Kidney epithelial cell (primary cell): ENCODE data around the gene MAP1B. TPM values are rescaled to one million over a fixed set of nuclear protein-coding genes. Genes with fewer than 3 reads are reported as not detected.

Experiments
- DNase-seq: peaks from one replicate; pipeline ENCODE4 v3.0.0-alpha.2; 2010; ENCODE audit warnings: low read depth
- H3K27me3 ChIP-seq: 2 replicates; pipeline ENCODE4 v1.6.0; 2011; ENCODE audit warnings: low read length; ENCODE audit not compliant: control insufficient read depth, insufficient read depth
- H3K36me3 ChIP-seq: 2 replicates; pipeline ENCODE4 v1.5.1; 2011; ENCODE audit warnings: low read length; ENCODE audit not compliant: control insufficient read depth, insufficient read depth
- H3K4me3 ChIP-seq: 2 replicates; pipeline ENCODE4 v1.5.1; 2011; ENCODE audit warnings: low read depth, mild to moderate bottlenecking, control low read depth, low read length
- total RNA-seq: library from RNA; depleted of rRNA; stranded (reverse); fragments of >200 nt; gene quantifications from 2 replicates; pipeline ENCODE4 v1.2.3, GENCODE V29; 2015
- TF ChIP-seq, protein P1 (sequence below): IDR thresholded peaks from 2 replicates; pipeline ENCODE4 v1.5.1; 2011; ENCODE audit warnings: mild to moderate bottlenecking, moderate library complexity, low read length, control low read depth, inconsistent platforms; ENCODE audit not compliant: insufficient read depth, poor library complexity, severe bottlenecking

Gene MAP1B
- total RNA-seq, 1 donor from 2014 or later: 136 TPM

DNA sequence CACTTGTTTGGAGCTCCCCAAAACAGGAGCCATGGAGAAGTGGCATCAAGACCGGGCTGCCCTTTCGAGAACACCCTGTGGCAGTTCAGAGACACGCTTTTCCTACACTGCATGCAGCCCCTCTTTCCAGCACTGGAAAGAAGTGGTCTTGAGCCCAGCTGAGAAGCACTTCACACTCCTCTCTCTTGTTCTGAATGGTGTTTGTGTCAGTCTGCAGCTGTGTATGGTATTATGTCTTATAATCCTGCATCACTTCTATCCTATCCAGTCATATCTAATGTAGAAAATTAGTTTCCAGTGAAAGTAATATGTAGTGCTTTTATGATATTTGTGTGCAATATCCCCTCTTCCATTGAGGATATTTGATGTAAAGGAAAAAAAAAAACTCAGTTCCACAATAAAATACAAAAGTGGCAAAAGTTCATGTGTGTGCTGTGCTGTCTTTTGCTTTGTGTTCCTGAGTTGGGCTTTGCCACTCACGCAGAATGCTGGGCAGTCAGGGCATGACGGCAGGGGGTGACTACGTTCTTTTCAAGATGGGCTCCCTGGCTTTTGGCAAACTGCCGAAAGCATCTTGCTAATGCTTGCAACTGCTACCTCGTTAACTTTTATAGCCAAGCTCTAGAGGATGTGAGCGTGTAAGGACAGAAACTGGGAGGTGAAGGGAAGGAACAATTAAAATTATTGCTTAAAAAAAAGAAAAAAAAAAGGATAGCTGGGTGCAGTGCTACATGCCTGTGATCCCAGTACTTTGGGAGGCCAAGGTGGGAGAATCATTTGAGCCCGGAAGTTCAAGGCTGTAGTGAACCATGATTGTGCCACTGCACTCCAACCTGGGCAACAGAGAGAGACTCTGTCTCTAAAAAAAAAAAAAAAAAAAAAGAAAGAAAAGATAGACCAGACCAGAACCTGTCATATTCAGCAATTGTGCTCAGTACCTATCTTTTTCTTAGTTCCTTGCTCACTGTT, 102.2 kb downstream of the MAP1B start:
- Histone ChIP-seq H3K27me3 (no peaks in the 10 kb centered on the region), H3K36me3 (no peaks in the 10 kb centered on the region), H3K4me3 (no peak overlapping the region)
- TF ChIP-seq, protein P1, sequence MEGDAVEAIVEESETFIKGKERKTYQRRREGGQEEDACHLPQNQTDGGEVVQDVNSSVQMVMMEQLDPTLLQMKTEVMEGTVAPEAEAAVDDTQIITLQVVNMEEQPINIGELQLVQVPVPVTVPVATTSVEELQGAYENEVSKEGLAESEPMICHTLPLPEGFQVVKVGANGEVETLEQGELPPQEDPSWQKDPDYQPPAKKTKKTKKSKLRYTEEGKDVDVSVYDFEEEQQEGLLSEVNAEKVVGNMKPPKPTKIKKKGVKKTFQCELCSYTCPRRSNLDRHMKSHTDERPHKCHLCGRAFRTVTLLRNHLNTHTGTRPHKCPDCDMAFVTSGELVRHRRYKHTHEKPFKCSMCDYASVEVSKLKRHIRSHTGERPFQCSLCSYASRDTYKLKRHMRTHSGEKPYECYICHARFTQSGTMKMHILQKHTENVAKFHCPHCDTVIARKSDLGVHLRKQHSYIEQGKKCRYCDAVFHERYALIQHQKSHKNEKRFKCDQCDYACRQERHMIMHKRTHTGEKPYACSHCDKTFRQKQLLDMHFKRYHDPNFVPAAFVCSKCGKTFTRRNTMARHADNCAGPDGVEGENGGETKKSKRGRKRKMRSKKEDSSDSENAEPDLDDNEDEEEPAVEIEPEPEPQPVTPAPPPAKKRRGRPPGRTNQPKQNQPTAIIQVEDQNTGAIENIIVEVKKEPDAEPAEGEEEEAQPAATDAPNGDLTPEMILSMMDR: peak; percentile 7
- peak; percentile 57 for DNase-seq

DNA sequence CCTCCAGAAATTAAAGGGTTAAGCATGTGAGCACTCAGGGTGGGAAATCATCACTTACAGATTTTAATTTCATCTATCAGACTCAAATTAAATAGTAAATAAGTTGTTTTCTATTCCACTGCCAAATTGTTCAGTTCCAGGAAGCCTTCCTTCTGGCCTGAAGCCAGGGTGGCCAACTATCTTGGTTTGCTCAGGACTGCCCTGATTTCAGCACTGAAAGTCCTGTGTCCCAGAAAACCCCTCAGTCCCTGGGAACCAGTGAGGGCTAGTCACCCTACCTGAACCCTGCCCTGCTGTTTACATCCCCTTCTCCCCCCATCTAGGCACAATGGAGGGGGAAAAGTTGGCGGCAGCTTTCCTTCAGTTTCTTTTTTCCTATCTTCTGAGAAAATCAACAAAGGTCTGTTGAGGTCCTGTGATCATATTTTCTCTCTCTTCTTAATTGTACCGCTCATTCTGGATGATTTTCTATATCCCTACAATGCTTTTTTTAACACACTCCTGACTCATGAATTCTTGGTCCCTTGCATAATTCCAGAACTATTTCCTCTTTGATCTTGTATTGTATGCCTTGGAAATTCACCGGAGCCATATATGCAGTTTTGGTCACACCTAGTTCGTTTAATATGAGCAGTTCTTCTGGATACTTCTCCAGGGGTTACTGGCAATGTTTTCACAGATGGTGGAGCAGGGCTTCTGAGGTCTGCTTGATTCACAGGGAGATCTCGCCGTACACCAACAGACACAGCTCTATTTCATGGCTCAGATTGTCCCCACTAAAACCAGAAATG, 103.8 kb downstream of the MAP1B start:
- TF ChIP-seq, protein P1: no peak
- DNase-seq: peak; percentile 61
- Histone ChIP-seq H3K4me3 (no peak overlapping the region), H3K27me3 (no peaks in the 10 kb centered on the region), H3K36me3 (no peaks in the 10 kb centered on the region)

DNA sequence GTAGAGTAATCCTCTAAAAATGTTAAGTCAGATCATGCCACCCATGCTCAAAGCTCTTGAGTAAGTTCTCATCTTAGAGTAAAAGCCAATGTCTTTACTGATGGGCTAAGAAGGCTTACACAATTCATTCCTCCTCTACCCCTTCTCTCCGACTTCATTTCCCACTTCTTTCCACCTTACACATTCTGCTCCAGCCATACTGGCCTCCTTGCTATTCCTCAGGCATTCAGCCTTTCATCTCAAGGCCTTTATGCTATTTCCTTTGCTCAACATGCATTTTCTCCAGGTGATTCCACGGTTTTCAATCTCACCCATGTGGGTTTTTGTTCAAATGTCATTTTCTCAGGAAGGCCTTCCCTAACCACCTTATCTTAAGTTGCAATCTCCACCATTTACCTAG, 104.9 kb downstream of the MAP1B start:
- TF ChIP-seq, protein P1: no peak
- H3K36me3 ChIP-seq: no peaks in the 10 kb centered on the region

DNA sequence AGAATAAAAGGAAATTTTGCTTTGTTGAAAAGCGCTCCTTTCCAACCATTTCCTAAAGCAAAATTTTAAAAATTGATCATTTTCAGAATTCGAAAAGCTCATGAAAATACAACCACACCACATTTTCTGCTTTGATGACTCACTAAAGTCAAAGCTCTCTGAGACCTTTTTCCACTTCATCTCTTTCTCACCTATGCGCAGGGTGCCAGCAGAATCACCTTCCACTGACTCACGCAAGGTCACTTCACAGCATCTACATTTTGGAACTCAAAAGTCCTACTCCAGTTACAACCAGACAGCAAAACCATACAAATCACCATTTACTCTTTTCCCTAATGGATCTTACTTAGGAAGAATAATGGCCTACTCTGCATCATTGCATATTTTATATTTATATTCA, 106.2 kb downstream of the MAP1B start:
- no peak for DNase-seq
- TF ChIP-seq, protein P1: no peak
- H3K4me3 ChIP-seq: no peak overlapping the region
- H3K36me3 ChIP-seq: no peaks in the 10 kb centered on the region
- H3K27me3 ChIP-seq: no peaks in the 10 kb centered on the region

More for the DNA sequence above, 104.9 kb downstream of the MAP1B start:
- no peak for DNase-seq
- Histone ChIP-seq H3K27me3 (no peaks in the 10 kb centered on the region), H3K4me3 (no peak overlapping the region)

DNA sequence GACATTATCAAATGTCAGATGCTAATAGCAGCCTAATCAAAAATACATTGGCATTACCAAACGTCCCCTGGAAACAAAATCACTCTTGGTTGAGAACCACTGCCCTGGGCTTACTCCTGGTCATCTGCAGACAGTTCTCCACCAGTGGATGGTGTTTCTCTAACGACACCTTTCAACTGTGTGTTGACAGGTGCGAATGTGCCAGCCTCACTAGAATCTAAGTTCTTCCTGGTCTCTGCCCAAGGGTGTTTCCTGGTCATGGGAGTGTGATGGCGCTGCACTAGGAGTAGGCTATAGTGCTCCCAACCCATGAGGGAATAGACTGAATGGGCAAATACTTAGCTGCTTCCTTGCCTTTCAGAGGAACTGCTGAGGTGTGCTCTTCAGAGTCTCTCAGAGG, 106.9 kb downstream of the MAP1B start:
- H3K27me3 ChIP-seq: no peaks in the 10 kb centered on the region
- no peak for DNase-seq
- TF ChIP-seq, protein P1: no peak

More for the DNA sequence above, 106.9 kb downstream of the MAP1B start:
- Histone ChIP-seq H3K4me3 (no peak overlapping the region), H3K36me3 (no peaks in the 10 kb centered on the region)
